Right lobe of liver (tissue), 6 donors: ENCODE results near the gene SLC39A13. TPM values are rescaled to one million over a fixed set of nuclear protein-coding genes. Genes with fewer than 3 reads are reported as not detected.

Source experiments
- ATAC-seq, 4 donors: fragments of 200-7000 bp; cut with Tn5 transposase; one replicate each; pipeline ENCODE4 v1.9.1; 2020; ENCODE audit warnings: mild to moderate bottlenecking in 4 of 4, moderate library complexity in 4 of 4
- DNase-seq, 3 donors: peaks; one replicate each; pipeline ENCODE4 v3.0.0-alpha.2; 2020
- H3K27ac ChIP-seq, 3 donors: fragments of 200-600 bp; one replicate each; pipeline ENCODE4 v1.8.0; 2022
- H3K27me3 ChIP-seq, 2 donors: fragments of 200-600 bp; one replicate each; pipeline ENCODE4 v1.8.0; 2022
- H3K36me3 ChIP-seq, 4 donors: fragments of 200-600 bp; sonication (generic) in 1 of 4; one replicate each; pipeline versions ENCODE4 v1.5.1 to v1.8.0; 2017 to 2022; ENCODE audit warnings: control low read depth in 1 of 4
- H3K4me1 ChIP-seq, 4 donors: fragments of 200-600 bp; sonication (generic) in 1 of 4; one replicate each; pipeline versions ENCODE4 v1.5.1 to v1.8.0; 2017 to 2022; ENCODE audit warnings: control low read depth in 1 of 4
- H3K4me3 ChIP-seq, 3 donors: fragments of 200-600 bp; one replicate each; pipeline ENCODE4 v1.8.0; 2022
- H3K9me3 ChIP-seq, 4 donors: fragments of 200-600 bp; sonication (generic) in 1 of 4; one replicate each; pipeline versions ENCODE4 v1.5.1 to v1.8.0; 2017 to 2022; ENCODE audit warnings: control low read depth in 1 of 4
- POLR2A ChIP-seq: fragments of 450-650 bp; IDR thresholded peaks from one replicate; pipeline ENCODE4 v1.6.1; 2017; ENCODE audit warnings: antibody characterized with exemption, mild to moderate bottlenecking
- WGBS: methylation state at CpG from one replicate; pipeline ENCODE4 v1.1.6; 2018; ENCODE audit warnings: low coverage, low lambda C conversion rate; ENCODE audit not compliant: insufficient coverage; ENCODE audit errors: missing lambda C conversion rate; 5-methylcytosine and 5-hydroxymethylcytosine counted together
- intact Hi-C, 2 donors: fragments of 100-400 bp; cut with DNase I; formaldehyde crosslinking; loops; one replicate each; pipeline versions ENCODE4 v1.11.2 to v1.14.1; 2022
- total RNA-seq, 6 experiments: library from RNA; depleted of rRNA in 2 of 6; stranded (reverse); fragments of >200 nt in 2 of 6; fragmentation: NEBNext Ultra II Directional in 3 of 6; extraction: Animal tissue kit (Norgen Biotek cat#: 25700) in 3 of 6; gene quantifications; one replicate each; pipeline versions ENCODE4 v1.1.0 to v1.2.4, GENCODE V29; 2016 to 2023
- TF ChIP-seq, protein P1 (sequence below), 4 donors: fragments of 200-600 bp in 3 of 4; fragments of 450-650 bp in 1 of 4; IDR thresholded peaks; one replicate each; pipeline versions ENCODE4 v1.5.1 to v1.8.0; 2016 to 2022; ENCODE audit warnings: antibody characterized with exemption in 4 of 4, mild to moderate bottlenecking in 2 of 4
- donor health status: DM: no; HTN: yes; CAD: no.
- donor health status: DM: no; HTN: no; CAD: no.
- donor health status: DM: no; HTN: no; CAD: no.
- donor health status: DM: no; HTN: yes; CAD: no.
- donor health status: DM: no; HTN: yes; CAD: no.

The SLC39A13 gene
- total RNA-seq, 6 experiments from 2014 or later: 9.8 to 21.2 (median 13.1) TPM

DNA sequence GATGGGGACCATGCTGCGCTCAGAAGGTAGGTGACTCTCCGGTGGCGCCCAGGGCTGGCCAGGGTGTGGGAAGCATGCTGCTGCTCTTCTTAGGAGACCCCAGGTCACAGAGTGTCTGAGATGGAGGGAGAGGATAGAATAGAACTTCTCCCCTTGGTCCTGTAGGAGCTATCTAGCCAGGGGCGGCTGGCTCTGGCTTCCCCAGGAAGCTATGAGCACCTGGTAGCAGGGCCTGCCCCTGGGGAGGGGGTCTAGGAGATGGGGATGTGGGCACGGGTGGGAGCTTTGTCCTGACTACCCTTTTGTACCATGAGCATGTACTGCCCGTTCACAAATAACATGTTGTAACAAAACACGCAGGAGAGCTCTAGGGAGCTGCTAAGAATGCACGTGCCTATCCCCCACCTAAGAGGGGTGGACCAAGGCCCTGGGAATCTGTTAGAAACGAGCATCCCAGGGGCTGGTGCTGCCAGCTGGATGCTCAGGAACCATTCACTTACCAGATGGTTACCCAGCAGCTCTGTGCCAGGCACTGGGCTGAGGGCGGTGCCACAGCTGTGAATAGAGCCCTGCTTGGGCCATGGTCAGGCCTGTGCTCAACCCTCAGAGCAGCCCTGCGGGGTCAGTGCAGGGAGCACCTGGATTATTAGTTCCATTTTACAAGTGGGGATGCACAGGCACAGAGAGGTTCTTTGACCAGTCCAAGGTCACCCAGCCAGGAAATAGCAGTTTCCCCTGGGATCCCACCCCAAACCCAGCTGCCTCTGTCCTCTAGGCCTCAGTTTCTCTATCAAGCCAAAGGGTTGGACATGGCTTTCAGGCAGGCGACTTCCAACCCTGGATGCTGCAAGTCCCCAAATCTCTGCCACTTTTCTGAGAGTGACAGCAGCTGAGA, 2.2 kb downstream of the SLC39A13 start:
- no peak for TF ChIP-seq POLR2A
- TF ChIP-seq, protein P1, sequence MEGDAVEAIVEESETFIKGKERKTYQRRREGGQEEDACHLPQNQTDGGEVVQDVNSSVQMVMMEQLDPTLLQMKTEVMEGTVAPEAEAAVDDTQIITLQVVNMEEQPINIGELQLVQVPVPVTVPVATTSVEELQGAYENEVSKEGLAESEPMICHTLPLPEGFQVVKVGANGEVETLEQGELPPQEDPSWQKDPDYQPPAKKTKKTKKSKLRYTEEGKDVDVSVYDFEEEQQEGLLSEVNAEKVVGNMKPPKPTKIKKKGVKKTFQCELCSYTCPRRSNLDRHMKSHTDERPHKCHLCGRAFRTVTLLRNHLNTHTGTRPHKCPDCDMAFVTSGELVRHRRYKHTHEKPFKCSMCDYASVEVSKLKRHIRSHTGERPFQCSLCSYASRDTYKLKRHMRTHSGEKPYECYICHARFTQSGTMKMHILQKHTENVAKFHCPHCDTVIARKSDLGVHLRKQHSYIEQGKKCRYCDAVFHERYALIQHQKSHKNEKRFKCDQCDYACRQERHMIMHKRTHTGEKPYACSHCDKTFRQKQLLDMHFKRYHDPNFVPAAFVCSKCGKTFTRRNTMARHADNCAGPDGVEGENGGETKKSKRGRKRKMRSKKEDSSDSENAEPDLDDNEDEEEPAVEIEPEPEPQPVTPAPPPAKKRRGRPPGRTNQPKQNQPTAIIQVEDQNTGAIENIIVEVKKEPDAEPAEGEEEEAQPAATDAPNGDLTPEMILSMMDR (IDR thresholded peaks at IDR 0.05): no peak
- Histone ChIP-seq H3K4me1 (peaks cover 0 to 15% (median 2%) of the 10 kb centered on the region in 4 donors), H3K36me3 (no peaks in the 10 kb centered on the region), H3K4me3 (no peak overlapping the region), H3K9me3 (no peaks in the 10 kb centered on the region), H3K27ac (no peak overlapping the region), H3K27me3 (no peaks in the 10 kb centered on the region)
- intact Hi-C loops: no loop called here
- DNase-seq: no peak
- WGBS: 69% methylated on average over 4 of the region's 12 CpGs
- ATAC-seq: no peak

DNA sequence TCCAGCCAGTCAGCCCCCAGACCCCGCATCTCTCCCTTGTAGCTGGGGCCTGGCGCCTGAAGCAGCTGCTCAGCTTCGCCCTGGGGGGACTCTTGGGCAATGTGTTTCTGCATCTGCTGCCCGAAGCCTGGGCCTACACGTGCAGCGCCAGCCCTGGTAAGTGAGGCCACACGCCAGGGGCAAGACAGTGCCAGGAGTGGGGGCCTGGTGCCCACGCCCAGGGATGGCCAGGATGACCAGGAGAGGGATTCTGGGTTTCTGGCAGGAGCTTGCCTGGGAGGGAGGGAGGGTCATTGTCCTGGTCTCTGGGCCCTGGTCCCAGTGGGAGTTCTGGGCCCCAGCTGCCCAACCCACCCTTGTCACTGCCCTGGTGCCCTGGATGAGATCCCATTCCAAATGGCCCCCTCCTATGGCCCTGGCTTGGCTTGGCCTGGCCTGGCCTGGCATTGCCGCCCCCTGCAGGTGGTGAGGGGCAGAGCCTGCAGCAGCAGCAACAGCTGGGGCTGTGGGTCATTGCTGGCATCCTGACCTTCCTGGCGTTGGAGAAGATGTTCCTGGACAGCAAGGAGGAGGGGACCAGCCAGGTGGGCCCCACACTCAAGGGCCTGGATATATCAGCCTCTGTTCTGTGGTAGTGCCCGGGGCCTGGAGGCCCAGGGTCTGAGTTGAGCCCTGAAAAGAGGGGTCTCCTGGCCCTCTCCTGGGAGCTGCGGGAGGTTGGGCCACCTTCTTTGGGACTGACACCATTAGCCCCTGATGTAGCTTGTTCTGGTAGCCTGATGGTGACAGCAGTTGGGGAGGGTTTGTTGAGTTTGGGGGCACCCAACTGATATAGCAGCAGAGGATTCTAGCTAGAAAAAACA, 3.7 kb downstream of the SLC39A13 start:
- Histone ChIP-seq H3K4me1 (peaks cover 0 to 14% (median under 1%) of the 10 kb centered on the region in 4 donors), H3K9me3 (no peaks in the 10 kb centered on the region), H3K36me3 (peaks cover 0 to 2% (median 0%) of the 10 kb centered on the region in 4 donors), H3K27me3 (no peaks in the 10 kb centered on the region), H3K4me3 (no peak overlapping the region), H3K27ac (no peak overlapping the region)
- intact Hi-C loops: no loop called here
- no peak for TF ChIP-seq POLR2A
- TF ChIP-seq, protein P1 (IDR thresholded peaks at IDR 0.05): peak; percentile 67 to 82 (median 73)
- ATAC-seq: peak in 1 of 4 donors; percentile 20
- 40% methylated on average over 1 of the region's 12 CpGs for WGBS
- DNase-seq: peak in 2 of 3 donors; percentile 69 to 70

DNA sequence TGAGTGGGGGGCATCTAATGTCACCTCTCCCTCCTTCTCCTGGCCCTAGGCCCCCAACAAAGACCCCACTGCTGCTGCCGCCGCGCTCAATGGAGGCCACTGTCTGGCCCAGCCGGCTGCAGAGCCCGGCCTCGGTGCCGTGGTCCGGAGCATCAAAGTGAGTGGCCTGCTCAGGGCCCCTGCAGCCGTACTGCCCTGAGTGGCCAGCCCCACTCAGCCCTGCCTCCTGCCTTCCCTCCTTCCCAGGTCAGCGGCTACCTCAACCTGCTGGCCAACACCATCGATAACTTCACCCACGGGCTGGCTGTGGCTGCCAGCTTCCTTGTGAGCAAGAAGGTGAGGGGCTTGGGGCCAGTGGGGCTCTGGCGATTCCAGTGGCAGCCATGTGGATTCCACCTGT, 5.0 kb downstream of the SLC39A13 start:
- peaks cover 0 to 6% (median 0%) of the 10 kb centered on the region in 4 donors for H3K4me1 ChIP-seq
- DNase-seq: no peak
- ATAC-seq: no peak
- H3K4me3 ChIP-seq: no peak overlapping the region
- H3K9me3 ChIP-seq: no peaks in the 10 kb centered on the region
- peaks cover 0 to 14% (median 0%) of the 10 kb centered on the region in 4 donors for H3K36me3 ChIP-seq
- 80% methylated on average over 4 of the region's 13 CpGs for WGBS
- no peaks in the 10 kb centered on the region for H3K27me3 ChIP-seq
- no peak overlapping the region for H3K27ac ChIP-seq
- no peak for TF ChIP-seq POLR2A
- TF ChIP-seq, protein P1 (IDR thresholded peaks at IDR 0.05): no peak
- intact Hi-C loops: no loop called here

DNA sequence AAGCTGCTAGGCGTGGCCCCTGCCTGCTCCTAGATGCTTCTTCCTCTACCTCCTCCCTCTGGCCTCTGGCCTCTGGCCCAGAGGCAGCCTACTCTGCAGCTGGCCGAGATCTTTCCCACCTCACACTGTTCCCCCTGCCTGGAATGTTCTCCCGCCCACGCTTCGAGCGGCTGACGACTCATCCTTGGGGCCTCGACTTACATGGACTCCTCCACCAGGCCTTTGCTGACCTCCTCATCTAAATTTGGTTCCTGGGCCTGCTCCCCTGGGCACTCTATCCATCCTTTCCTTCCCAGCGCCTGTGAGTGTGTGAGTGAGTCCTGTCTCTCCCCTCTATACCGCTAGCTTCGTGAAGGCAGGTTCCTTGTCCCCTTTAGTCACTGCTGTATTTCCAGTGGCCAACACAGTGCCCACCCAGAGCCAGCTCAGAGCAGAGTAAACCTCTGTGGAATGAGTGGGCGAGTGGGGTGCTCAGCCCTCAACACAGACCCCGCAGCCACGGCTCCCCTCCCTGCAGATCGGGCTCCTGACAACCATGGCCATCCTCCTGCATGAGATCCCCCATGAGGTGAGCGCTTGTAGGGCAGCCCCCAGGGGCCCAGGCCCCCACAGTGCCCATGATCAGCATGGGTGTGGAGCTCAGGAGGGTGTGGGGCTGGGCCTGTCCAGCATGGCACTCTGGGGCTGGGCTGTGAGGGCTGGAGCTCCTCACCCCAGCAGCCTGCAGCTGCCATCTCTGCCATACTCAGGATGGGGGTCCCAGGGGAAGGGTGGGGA, 5.7 kb downstream of the SLC39A13 start:
- ATAC-seq (no peak), DNase-seq (no peak)
- no peaks in the 10 kb centered on the region for H3K9me3 ChIP-seq
- WGBS: 66% methylated on average over 4 of the region's 16 CpGs
- H3K36me3 ChIP-seq: peaks cover 0 to 22% (median 4%) of the 10 kb centered on the region in 4 donors
- no peak overlapping the region for H3K4me3 ChIP-seq
- intact Hi-C loops: no loop called here
- TF ChIP-seq, protein P1 (IDR thresholded peaks at IDR 0.05): no peak
- TF ChIP-seq POLR2A: no peak
- H3K4me1 ChIP-seq: peaks cover 0 to 3% (median 0%) of the 10 kb centered on the region in 4 donors
- H3K27ac ChIP-seq: no peak overlapping the region
- no peaks in the 10 kb centered on the region for H3K27me3 ChIP-seq
